ENCODE data around the gene CABCOCO1. TPM values are rescaled to one million over a fixed set of nuclear protein-coding genes. Genes with fewer than 3 reads are reported as not detected.

The CABCOCO1 gene
- total RNA-seq, 1 donor from 2014 or later = 0.30 TPM

GRCh38 chr10:61804414-61804813, 141.7 kb downstream of the CABCOCO1 start:
- Mint-ChIP-seq H3K27ac (ENCODE audit: unreplicated experiment) (no peak overlapping the region), H3K9me3 (no peaks in the 10 kb centered on the region), H3K4me1 (peaks cover 7% of the 10 kb centered on the region), H3K4me3 (no peak overlapping the region), H3K27me3 (ENCODE audit: low read depth) (no peaks in the 10 kb centered on the region), H3K36me3 (ENCODE audit: low read depth) (no peaks in the 10 kb centered on the region)
- TF ChIP-seq CTCF (conservative IDR thresholded peaks at IDR 0.05) = no peak
- no peak for DNase-seq (ENCODE audit: low read depth, low spot score)

- H3K9me3 Mint-ChIP-seq = no peaks in the 10 kb centered on the region
- H3K4me3 Mint-ChIP-seq = no peak overlapping the region
- no peak for TF ChIP-seq CTCF (conservative IDR thresholded peaks at IDR 0.05)
- H3K27ac Mint-ChIP-seq (ENCODE audit: unreplicated experiment) = no peak overlapping the region
- peaks cover 7% of the 10 kb centered on the region for H3K4me1 Mint-ChIP-seq
- no peak for DNase-seq (ENCODE audit: low read depth, low spot score)
- no peaks in the 10 kb centered on the region for H3K36me3 Mint-ChIP-seq (ENCODE audit: low read depth)
- no peaks in the 10 kb centered on the region for H3K27me3 Mint-ChIP-seq (ENCODE audit: low read depth)
Measured at GRCh38 chr10:61805091-61805490, 142.4 kb downstream of the CABCOCO1 start.

- Mint-ChIP-seq H3K4me3 (no peak overlapping the region), H3K4me1 (peaks cover 7% of the 10 kb centered on the region), H3K27ac (ENCODE audit: unreplicated experiment) (no peak overlapping the region), H3K27me3 (ENCODE audit: low read depth) (peaks cover 4% of the 10 kb centered on the region), H3K9me3 (no peaks in the 10 kb centered on the region), H3K36me3 (ENCODE audit: low read depth) (no peaks in the 10 kb centered on the region)
- TF ChIP-seq CTCF (conservative IDR thresholded peaks at IDR 0.05) = no peak
- no peak for DNase-seq (ENCODE audit: low read depth, low spot score)
Measured at GRCh38 chr10:61810263-61810662, 147.5 kb downstream of the CABCOCO1 start.

- Mint-ChIP-seq H3K27ac (ENCODE audit: unreplicated experiment) (no peak overlapping the region), H3K27me3 (ENCODE audit: low read depth) (peaks cover 4% of the 10 kb centered on the region), H3K9me3 (no peaks in the 10 kb centered on the region), H3K4me1 (no peaks in the 10 kb centered on the region), H3K36me3 (ENCODE audit: low read depth) (no peaks in the 10 kb centered on the region), H3K4me3 (no peak overlapping the region)
- TF ChIP-seq CTCF (conservative IDR thresholded peaks at IDR 0.05) = no peak
- no peak for DNase-seq (ENCODE audit: low read depth, low spot score)
Measured at GRCh38 chr10:61812052-61812721, 149.5 kb downstream of the CABCOCO1 start.

GRCh38 chr10:61812920-61813319, 150.2 kb downstream of the CABCOCO1 start:
- no peaks in the 10 kb centered on the region for H3K4me1 Mint-ChIP-seq
- no peak for TF ChIP-seq CTCF (conservative IDR thresholded peaks at IDR 0.05)
- no peak overlapping the region for H3K27ac Mint-ChIP-seq (ENCODE audit: unreplicated experiment)
- no peak overlapping the region for H3K4me3 Mint-ChIP-seq
- no peaks in the 10 kb centered on the region for H3K36me3 Mint-ChIP-seq (ENCODE audit: low read depth)
- no peak for DNase-seq (ENCODE audit: low read depth, low spot score)
- H3K9me3 Mint-ChIP-seq = no peaks in the 10 kb centered on the region
- peaks cover 4% of the 10 kb centered on the region for H3K27me3 Mint-ChIP-seq (ENCODE audit: low read depth)

Measured in neural crest cell (in vitro differentiated cells).